ENCODE data around the gene SVOPL.
"Not testable (repeated sequence)": the region's sequence is repeated elsewhere in the genome, so short reads cannot be mapped to it uniquely, and the experiment has no call there.

Gene SVOPL, protein sequence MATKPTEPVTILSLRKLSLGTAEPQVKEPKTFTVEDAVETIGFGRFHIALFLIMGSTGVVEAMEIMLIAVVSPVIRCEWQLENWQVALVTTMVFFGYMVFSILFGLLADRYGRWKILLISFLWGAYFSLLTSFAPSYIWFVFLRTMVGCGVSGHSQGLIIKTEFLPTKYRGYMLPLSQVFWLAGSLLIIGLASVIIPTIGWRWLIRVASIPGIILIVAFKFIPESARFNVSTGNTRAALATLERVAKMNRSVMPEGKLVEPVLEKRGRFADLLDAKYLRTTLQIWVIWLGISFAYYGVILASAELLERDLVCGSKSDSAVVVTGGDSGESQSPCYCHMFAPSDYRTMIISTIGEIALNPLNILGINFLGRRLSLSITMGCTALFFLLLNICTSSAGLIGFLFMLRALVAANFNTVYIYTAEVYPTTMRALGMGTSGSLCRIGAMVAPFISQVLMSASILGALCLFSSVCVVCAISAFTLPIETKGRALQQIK

DNA sequence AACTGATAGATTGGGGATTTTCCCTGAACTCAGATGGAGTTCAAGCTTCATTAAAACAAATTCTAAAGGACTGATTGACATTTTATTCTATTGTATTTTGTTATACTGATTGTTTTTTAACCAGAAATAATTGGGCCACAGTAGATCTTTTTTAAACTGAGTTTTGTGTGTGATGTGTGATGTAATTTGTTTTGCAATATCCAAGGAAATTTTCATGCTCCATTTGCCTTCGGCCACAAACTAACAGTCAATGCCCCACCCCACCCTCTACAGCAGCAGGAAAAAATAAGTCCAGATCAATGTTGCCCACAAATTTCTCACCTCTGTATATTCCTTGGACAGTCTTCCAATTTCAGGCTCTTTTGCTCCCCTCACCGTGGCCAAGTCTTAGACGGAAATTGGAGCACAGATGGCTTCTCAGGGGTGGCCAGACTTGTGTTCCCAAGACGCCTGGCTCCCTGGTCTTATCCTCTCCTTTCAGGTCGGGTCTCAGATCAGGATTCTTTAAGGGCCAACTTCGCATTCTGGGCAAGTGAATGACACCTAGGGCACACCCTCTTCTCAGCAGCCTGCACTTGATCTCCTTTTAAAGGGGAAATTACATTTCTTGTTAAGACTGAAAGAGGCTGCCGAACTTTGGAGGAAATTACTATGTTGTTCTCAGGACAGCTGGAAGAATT, at the start of gene SVOPL:
TSS of gene SVOPL (minus strand) at position 506 of the 680 bp plus-strand sequence. CDS start 22,317 bp downstream, outside the sequence.
- no peak within 1 kb of the TSS for H3K27ac Mint-ChIP-seq
- H3K9me3 Mint-ChIP-seq: no peaks in the 10 kb centered on the region
- H3K27me3 Mint-ChIP-seq (ENCODE audit: low read depth): peaks cover 5% of the 10 kb centered on the region
- no peaks in the 10 kb centered on the region for H3K36me3 Mint-ChIP-seq (ENCODE audit: low read depth)
- H3K4me3 Mint-ChIP-seq: no peak within 1 kb of the TSS
- no peaks in the 10 kb centered on the region for H3K4me1 Mint-ChIP-seq (ENCODE audit: low read depth)

DNA sequence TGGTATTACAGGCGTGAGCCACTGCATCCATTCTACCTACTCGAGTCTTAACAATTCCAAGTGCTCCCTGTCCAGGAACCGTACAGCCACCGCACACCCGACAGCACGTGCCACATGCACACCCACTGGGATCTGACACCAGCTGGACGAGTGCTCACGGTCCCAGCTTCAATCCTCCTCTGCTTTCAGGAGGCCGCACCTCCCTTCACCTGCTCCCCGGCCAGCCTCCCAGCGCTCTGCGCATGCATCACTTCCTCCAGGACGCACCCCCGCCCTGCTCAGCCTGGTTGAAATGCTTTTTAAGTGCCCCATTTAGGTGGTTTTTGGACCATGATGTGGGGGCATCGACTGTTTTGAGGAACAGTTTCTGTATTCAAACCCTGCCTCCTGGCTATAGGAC, 49.3 kb upstream of the SVOPL start:
- Mint-ChIP-seq H3K27me3 (ENCODE audit: low read depth) (peaks cover 4% of the 10 kb centered on the region), H3K4me1 (ENCODE audit: low read depth) (peaks cover 57% of the 10 kb centered on the region), H3K4me3 (no peak overlapping the region)

DNA sequence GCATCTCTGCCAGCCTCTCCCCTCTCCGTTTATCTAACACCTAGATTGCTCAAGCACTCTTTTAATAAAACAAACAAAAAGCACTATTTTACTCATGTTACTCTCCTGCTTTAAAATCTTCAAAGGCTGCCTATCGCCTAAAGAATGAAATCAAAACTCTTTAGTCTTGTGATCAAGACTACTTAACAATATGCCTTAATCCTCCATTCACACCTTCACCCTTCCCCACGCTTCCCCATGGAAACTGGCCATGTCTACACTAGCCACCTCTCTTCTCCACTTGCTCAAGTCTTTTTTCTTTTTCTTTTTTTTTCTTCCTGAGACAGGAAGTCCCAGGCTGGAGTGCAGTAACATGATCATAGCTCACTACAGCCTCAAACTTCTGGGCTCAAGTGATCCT, 48.8 kb upstream of the SVOPL start:
- Mint-ChIP-seq H3K4me1 (ENCODE audit: low read depth) (peaks cover 61% of the 10 kb centered on the region), H3K9me3 (no peaks in the 10 kb centered on the region), H3K27me3 (ENCODE audit: low read depth) (peaks cover 4% of the 10 kb centered on the region), H3K36me3 (ENCODE audit: low read depth) (peaks cover 5% of the 10 kb centered on the region), H3K27ac (peak overlapping the region; percentile 37), H3K4me3 (no peak overlapping the region)

More for the DNA sequence above, 49.3 kb upstream of the SVOPL start:
- Mint-ChIP-seq H3K27ac (peak overlapping the region; percentile 58), H3K9me3 (no peaks in the 10 kb centered on the region), H3K36me3 (ENCODE audit: low read depth) (peaks cover 5% of the 10 kb centered on the region)

DNA sequence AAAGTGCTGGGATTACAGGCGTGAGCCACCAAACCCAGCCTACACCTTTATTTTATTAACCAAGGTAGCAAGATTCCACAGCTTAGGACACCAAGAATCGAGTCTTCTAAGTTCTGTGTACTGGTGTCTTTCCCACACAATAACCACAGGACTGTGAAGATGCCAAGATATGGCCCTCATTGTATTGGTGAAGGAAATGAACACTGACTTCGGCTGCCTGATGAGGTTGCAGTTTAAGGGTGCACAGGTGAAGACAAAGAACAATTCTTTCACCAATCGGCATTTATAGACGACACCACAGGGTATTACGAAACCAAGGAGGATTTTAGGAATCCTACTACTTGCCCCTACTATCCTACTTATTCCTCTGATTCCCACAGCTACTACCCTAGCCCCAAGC, 47.5 kb upstream of the SVOPL start:
- H3K4me1 Mint-ChIP-seq (ENCODE audit: low read depth): peaks cover 62% of the 10 kb centered on the region
- H3K9me3 Mint-ChIP-seq: no peaks in the 10 kb centered on the region
- no peak overlapping the region for H3K4me3 Mint-ChIP-seq
- peak overlapping the region; percentile 46 for H3K27ac Mint-ChIP-seq
- H3K36me3 Mint-ChIP-seq (ENCODE audit: low read depth): peaks cover 2% of the 10 kb centered on the region
- peaks cover 4% of the 10 kb centered on the region for H3K27me3 Mint-ChIP-seq (ENCODE audit: low read depth)

DNA sequence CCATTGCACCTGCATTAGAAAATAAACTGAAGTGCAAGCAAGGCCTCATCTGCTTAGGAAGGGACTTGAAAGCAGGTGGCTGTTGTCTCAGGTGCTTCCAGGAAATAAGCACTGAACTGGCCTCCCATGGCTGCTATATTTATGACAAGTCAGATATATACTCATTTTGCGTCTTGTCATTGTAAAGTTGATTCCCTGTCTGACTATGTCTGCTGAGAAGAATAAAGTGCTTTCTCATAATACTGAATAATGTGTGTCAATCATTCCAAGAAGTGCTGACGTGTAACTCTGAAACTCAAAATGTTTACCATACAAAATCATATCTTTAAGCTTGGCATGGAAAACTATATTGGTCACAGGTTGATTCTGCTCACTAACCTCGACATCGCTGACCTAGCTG, 44.9 kb upstream of the SVOPL start:
- H3K27me3 Mint-ChIP-seq (ENCODE audit: low read depth): peaks cover 4% of the 10 kb centered on the region
- no peak overlapping the region for H3K4me3 Mint-ChIP-seq
- H3K4me1 Mint-ChIP-seq (ENCODE audit: low read depth): peaks cover 41% of the 10 kb centered on the region
- H3K27ac Mint-ChIP-seq: peak overlapping the region; percentile 67
- H3K36me3 Mint-ChIP-seq (ENCODE audit: low read depth): no peaks in the 10 kb centered on the region
- no peaks in the 10 kb centered on the region for H3K9me3 Mint-ChIP-seq

DNA sequence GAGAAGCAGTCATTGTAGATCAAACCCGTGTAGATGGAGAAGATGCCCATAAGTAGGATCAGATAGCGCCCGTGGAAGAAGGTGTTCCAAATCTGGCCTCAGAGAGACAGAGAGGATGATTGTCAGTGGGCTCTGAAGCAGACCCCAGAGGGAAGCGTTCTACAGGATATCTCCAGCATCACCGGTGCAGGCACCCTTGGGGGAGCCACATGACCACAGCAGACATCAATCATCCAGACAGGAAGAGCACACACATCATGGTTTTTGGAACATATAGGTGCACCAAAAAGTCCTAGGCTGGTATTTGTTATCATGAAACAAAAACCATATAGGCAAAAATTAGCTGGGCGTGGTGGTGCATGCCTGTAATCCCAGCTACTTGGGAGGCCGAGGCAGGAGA, 44.0 kb upstream of the SVOPL start:
- Mint-ChIP-seq H3K27me3 (ENCODE audit: low read depth) (peaks cover 4% of the 10 kb centered on the region), H3K4me1 (ENCODE audit: low read depth) (peaks cover 33% of the 10 kb centered on the region), H3K9me3 (no peaks in the 10 kb centered on the region), H3K36me3 (ENCODE audit: low read depth) (no peaks in the 10 kb centered on the region), H3K4me3 (no peak overlapping the region), H3K27ac (peak overlapping the region; percentile 20)

DNA sequence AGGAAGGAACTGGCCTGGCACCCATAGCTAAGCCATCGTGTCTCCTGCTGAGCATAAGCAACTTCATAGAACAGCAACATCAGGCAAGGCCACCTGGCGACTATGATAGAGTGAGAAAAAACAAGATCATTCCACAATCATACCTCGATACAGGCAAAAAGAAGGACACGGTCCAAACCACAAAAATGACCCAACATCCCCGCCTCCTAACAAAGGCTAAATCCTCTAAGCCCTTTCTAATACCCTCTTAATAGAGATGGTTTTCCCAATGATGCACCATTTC, 40.2 kb upstream of the SVOPL start:
- Mint-ChIP-seq H3K4me3 (no peak overlapping the region), H3K27ac (no peak overlapping the region), H3K4me1 (ENCODE audit: low read depth) (peaks cover 22% of the 10 kb centered on the region), H3K9me3 (peaks cover 5% of the 10 kb centered on the region), H3K36me3 (ENCODE audit: low read depth) (no peaks in the 10 kb centered on the region), H3K27me3 (ENCODE audit: low read depth) (no peaks in the 10 kb centered on the region)

DNA sequence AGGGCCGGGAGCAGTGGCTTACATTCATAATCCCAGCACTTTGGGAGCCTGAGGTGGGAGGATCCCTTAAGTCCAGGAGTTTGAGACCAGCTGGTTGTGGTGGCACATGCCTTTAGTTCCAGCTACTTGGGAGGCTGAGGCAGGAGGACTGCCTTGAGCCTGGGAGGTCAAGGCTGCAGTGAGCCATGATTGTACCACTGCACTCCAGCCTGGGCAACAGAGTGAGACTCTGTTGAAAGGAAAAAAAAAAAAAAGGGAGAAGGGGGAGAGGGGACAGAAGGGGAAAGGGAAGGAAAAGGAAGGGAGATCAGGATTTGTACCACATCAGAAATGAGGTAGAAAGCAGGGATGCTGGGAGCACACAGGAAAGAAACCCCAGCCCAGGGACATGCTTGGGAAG, 38.7 kb upstream of the SVOPL start:
- Mint-ChIP-seq H3K27me3 (ENCODE audit: low read depth) (no peaks in the 10 kb centered on the region), H3K4me1 (ENCODE audit: low read depth) (peaks cover 13% of the 10 kb centered on the region), H3K36me3 (ENCODE audit: low read depth) (no peaks in the 10 kb centered on the region), H3K27ac (no peak overlapping the region), H3K9me3 (peaks cover 5% of the 10 kb centered on the region), H3K4me3 (no peak overlapping the region)

DNA sequence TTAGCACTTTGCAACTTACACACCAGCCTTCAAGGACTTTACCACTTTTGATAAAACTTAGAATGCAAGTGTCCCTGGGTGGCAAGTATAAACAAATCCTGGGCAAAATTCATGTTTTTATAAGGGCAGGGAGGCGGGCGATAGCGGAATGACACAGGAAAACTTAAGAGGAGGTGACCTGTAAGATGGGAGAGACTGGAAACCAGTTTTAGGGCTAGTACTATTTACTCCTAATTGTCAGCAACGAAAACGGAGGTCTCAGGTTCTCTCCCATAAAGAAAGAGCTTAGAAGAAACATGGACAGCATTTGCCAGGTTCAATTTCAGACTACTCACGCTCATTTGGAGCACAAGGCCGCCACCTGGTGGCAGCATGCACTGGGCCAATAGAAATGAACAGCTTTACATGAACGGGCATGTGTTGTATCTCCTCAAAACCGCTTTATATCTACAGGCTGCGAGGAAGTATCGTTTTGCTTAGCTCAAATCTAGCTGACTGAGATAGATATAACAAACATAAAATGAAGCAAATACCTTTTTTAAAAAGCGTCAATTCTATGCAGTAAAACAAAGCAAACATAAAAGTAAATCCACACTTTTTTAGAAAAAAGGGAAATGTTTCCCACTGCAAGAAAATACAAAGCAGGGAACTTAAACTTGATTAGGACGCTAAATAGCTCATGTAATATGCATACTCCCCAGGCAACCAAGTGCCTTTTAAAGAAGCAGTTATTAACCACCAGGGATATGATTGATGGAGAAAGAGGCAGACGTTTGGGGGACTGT, 37.6 kb upstream of the SVOPL start:
- no peak overlapping the region for H3K4me3 Mint-ChIP-seq
- H3K27ac Mint-ChIP-seq: no peak overlapping the region
- no peaks in the 10 kb centered on the region for H3K36me3 Mint-ChIP-seq (ENCODE audit: low read depth)
- H3K27me3 Mint-ChIP-seq (ENCODE audit: low read depth): no peaks in the 10 kb centered on the region
- peaks cover 10% of the 10 kb centered on the region for H3K4me1 Mint-ChIP-seq (ENCODE audit: low read depth)
- peaks cover 9% of the 10 kb centered on the region for H3K9me3 Mint-ChIP-seq

DNA sequence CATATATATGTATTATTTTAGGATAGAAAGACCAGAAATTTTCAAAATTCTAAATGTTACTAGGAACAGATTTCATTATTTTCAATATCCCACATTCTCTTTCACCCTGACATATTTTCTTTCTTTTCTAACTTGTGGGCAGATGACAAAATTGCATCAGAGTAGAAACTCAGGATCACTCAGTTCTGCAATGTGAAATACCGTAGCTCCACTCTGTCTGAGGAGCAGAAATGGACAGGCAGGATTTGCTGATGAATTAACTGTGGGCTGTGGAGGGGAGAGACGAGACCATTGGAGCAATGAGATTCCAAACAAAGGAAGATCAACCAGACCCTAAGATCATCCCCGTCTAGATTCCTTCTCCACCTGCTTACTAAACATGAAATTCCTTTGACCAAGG, 37.0 kb upstream of the SVOPL start:
- Mint-ChIP-seq H3K27me3 (ENCODE audit: low read depth) (no peaks in the 10 kb centered on the region), H3K9me3 (peaks cover 9% of the 10 kb centered on the region), H3K36me3 (ENCODE audit: low read depth) (no peaks in the 10 kb centered on the region), H3K4me3 (no peak overlapping the region), H3K4me1 (ENCODE audit: low read depth) (peaks cover 10% of the 10 kb centered on the region), H3K27ac (no peak overlapping the region)

DNA sequence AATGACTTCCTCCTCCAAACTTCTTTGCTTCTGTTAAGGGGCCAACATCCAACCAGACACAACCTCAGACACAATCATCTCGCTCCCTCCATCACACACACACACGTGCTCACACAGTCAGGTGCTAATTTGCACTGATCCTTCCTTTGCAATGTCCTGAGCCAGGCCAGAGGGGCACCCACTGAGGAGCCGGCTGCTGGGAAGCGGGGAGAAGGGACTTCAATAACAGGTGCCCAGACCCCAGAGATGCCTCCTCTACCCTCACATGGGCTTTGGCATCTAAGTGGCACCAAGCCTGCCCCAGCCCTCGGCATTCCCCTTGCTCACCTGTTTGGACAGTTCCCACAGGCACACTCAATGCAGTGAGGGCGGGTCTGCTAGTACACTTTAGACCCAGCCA, 34.2 kb upstream of the SVOPL start:
- peaks cover 9% of the 10 kb centered on the region for H3K9me3 Mint-ChIP-seq
- H3K36me3 Mint-ChIP-seq (ENCODE audit: low read depth): no peaks in the 10 kb centered on the region
- H3K27ac Mint-ChIP-seq: no peak overlapping the region
- no peak overlapping the region for H3K4me3 Mint-ChIP-seq
- H3K4me1 Mint-ChIP-seq (ENCODE audit: low read depth): peaks cover 10% of the 10 kb centered on the region
- no peaks in the 10 kb centered on the region for H3K27me3 Mint-ChIP-seq (ENCODE audit: low read depth)

DNA sequence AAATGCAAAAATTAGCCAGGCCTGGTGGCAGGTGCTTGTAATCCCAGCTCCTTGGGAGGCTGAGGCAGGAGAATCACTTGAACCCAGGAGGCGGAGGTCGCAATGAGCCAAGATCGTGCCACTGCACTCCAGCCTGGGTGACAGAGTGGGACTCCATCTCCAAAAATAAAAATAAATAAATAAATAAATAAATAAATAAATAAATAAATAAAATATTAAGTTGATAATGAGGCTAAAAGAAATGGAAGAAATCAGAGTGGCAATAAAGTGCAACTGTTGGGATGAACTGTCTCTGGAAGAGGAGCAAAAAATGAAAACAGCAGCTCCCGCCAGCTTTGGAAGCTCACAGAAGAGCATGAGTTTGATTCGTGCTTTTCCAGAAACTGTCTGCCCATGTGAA, 30.6 kb upstream of the SVOPL start:
- not testable (repeated sequence) for H3K9me3 Mint-ChIP-seq; H3K27ac Mint-ChIP-seq; H3K4me1 Mint-ChIP-seq (ENCODE audit: low read depth); H3K36me3 Mint-ChIP-seq (ENCODE audit: low read depth); H3K27me3 Mint-ChIP-seq (ENCODE audit: low read depth); H3K4me3 Mint-ChIP-seq

DNA sequence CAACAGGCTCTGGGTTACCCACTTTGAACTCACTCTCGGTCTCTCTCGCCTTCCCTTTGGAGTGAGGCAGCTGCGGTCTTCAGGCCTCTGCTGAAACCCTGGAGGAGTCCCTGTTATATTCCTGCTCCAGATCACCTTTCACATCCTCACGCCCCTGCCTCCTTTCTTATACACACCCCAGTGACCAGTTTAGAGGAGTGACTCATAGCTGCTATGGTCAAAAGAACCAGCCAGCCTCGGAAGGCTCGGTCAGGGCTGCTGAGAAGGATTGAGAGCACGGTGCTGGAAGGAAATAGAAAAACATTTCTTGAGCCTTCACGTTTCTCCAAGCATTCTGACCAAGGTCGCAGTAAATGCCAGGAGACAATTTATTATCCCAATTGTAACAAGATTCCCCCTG, 28.3 kb upstream of the SVOPL start:
- no peak overlapping the region for H3K27ac Mint-ChIP-seq

DNA sequence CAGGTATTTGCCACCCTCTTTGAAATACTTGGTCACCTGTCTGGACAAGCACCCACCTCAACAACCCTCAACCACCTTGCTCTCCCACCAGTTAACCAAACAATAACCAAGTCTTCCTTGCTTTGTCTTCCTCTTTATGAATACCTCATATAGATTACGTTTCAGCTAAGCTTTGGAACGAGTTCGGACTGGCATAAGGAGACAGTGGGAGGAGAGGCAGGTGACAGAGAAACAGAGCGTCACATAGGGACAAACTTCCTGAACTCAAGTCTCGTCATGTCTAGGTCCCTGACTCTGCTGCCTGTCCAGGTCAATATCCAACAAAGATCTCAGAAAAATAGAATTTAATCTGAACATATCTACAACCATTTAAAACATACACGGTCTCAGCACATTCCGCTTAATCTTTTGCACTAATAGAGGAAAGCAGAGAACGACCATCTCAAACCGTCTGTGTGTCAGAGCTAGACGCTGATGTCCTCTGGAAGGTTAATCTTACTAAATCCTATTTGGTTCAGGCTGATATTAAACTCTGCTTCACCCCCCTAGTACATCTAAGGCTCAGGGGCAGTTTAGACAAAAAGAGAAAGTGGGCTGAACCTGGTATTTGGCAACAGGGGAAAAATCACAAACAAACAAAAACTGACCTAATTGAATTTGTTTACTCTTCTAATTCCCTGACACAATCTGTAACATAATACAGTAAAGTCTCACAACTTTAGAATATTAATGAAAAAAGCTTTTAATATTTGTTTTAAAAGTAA, 26.4 kb upstream of the SVOPL start:
- no peaks in the 10 kb centered on the region for H3K9me3 Mint-ChIP-seq
- H3K36me3 Mint-ChIP-seq (ENCODE audit: low read depth): no peaks in the 10 kb centered on the region
- H3K27me3 Mint-ChIP-seq (ENCODE audit: low read depth): no peaks in the 10 kb centered on the region
- H3K4me1 Mint-ChIP-seq (ENCODE audit: low read depth): no peaks in the 10 kb centered on the region
- H3K27ac Mint-ChIP-seq: no peak overlapping the region
- H3K4me3 Mint-ChIP-seq: no peak overlapping the region

More for the DNA sequence above, 28.3 kb upstream of the SVOPL start:
- Mint-ChIP-seq H3K9me3 (peaks cover 4% of the 10 kb centered on the region), H3K36me3 (ENCODE audit: low read depth) (no peaks in the 10 kb centered on the region), H3K4me1 (ENCODE audit: low read depth) (no peaks in the 10 kb centered on the region), H3K4me3 (no peak overlapping the region), H3K27me3 (ENCODE audit: low read depth) (no peaks in the 10 kb centered on the region)

All from T-helper 1 cell treated with Interleukin-12 subunit alpha and Interleukin-12 subunit beta and Interleukin-4 antibody, amounts not matched to agents 30 μg/mL and 1 μg/mL, for 36 hours (primary cell).